BJ (cell line): ENCODE results near the gene CTSZ. TPM values are rescaled to one million over a fixed set of nuclear protein-coding genes. Genes with fewer than 3 reads are reported as not detected.
"Not testable (repeated sequence)": the region's sequence is repeated elsewhere in the genome, so short reads cannot be mapped to it uniquely, and the experiment has no call there.

Experiments used
- CTCF ChIA-PET: fragments of 350-600 bp; formaldehyde crosslinking; extraction: SDS; loops from one replicate; lab custom pipeline; 2021; ENCODE audit warnings: antibody characterized with exemption, inconsistent platforms; lab: Yijun Ruan, JAX
- POLR2A ChIA-PET: fragments of 300-600 bp; sonication (Branson Sonifier 250); formaldehyde crosslinking; extraction: SDS; loops from one replicate; lab custom pipeline; 2021; ENCODE audit warnings: antibody characterized with exemption; lab: Charles Lee
- DNase-seq: peaks from one replicate; pipeline ENCODE4 v3.0.0-alpha.2; 2011; ENCODE audit warnings: low read depth
- H3K27me3 ChIP-seq: 2 replicates; pipeline ENCODE4 v1.6.0; 2011; ENCODE audit warnings: low read length; ENCODE audit not compliant: control insufficient read depth, insufficient read depth
- H3K36me3 ChIP-seq: 2 replicates; pipeline ENCODE4 v1.5.1; 2011; ENCODE audit warnings: low read length; ENCODE audit not compliant: control insufficient read depth, insufficient read depth
- H3K4me3 ChIP-seq: 2 replicates; pipeline ENCODE4 v1.5.1; 2011; ENCODE audit warnings: low read depth, mild to moderate bottlenecking, control low read depth, low read length
- CTCF ChIP-seq: IDR thresholded peaks from 2 replicates; pipeline ENCODE4 v1.5.1; 2011; ENCODE audit warnings: low read depth, mild to moderate bottlenecking, control low read depth, inconsistent platforms, low read length, moderate library complexity; ENCODE audit not compliant: insufficient read depth
- polyA plus RNA-seq: library from polyadenylated mRNA; depleted of rRNA; stranded (reverse); fragments of >200 nt; gene quantifications from 2 replicates; pipeline ENCODE4 v1.2.3, GENCODE V29; 2011

CTSZ gene
- polyA plus RNA-seq, 1 experiment = 288 TPM

GRCh38 chr20:58984691-58985090 lies 22.4 kb downstream of the CTSZ start:
- no peak for DNase-seq
- no peak overlapping the region for H3K4me3 ChIP-seq
- no peak for TF ChIP-seq CTCF
- POLR2A ChIA-PET = no interaction called here
- no peaks in the 10 kb centered on the region for H3K27me3 ChIP-seq
- H3K36me3 ChIP-seq = peaks cover 25% of the 10 kb centered on the region
- CTCF ChIA-PET = interaction anchor here (1.1 kb wide), 2 partner anchors 9 to 26 kb away, joined by 3 read pairs; no protein-coding TSS in a partner anchor

- H3K4me3 ChIP-seq, POLR2A ChIA-PET, DNase-seq, H3K27me3 ChIP-seq, CTCF ChIA-PET: not testable (repeated sequence)
- peaks cover 12% of the 10 kb centered on the region for H3K36me3 ChIP-seq
These were observed 24.0 kb downstream of the CTSZ start for GRCh38 chr20:58983115-58983468.

GRCh38 chr20:58982406-58983114 lies 24.5 kb downstream of the CTSZ start:
- peaks cover 9% of the 10 kb centered on the region for H3K36me3 ChIP-seq
- H3K4me3 ChIP-seq = no peak overlapping the region
- no peaks in the 10 kb centered on the region for H3K27me3 ChIP-seq
- CTCF ChIA-PET = interaction anchor here (0.6 to 1.1 kb wide), 2 partner anchors 105 to 112 kb away, joined by 3 to 6 read pairs; no protein-coding TSS in a partner anchor
- POLR2A ChIA-PET = no interaction called here
- DNase-seq = no peak
- TF ChIP-seq CTCF = no peak

GRCh38 chr20:58981628-58982364 lies 25.3 kb downstream of the CTSZ start:
- no peak for TF ChIP-seq CTCF
- Histone ChIP-seq H3K4me3 (peak overlapping the region; percentile 70), H3K27me3 (no peaks in the 10 kb centered on the region), H3K36me3 (peaks cover 3% of the 10 kb centered on the region; the same call in 1 of the 2 replicates)
- POLR2A ChIA-PET = no interaction called here
- CTCF ChIA-PET = interaction anchor here (0.6 to 1.1 kb wide), 2 partner anchors 106 to 112 kb away, joined by 3 to 6 read pairs; no protein-coding TSS in a partner anchor
- no peak for DNase-seq

GRCh38 chr20:58980711-58981627 lies 26.1 kb downstream of the CTSZ start, which contains the start of gene NELFCD:
NELFCD (plus strand) TSS chr20:58981256; CDS start chr20:58981310, 54 bp downstream.
- no peak for TF ChIP-seq CTCF
- peak; percentile 15 for DNase-seq
- POLR2A ChIA-PET = no interaction called here
- Histone ChIP-seq H3K4me3 (peak within 1 kb of the TSS; percentile 70), H3K27me3 (no peaks in the 10 kb centered on the region), H3K36me3 (0 out of 2 replicates have a peak, but pooled peaks cover 2% of the 10 kb centered on the region)
- CTCF ChIA-PET = interaction anchor here (1.1 kb wide), 1 partner anchor 111 kb away, joined by 6 read pairs; no protein-coding TSS in a partner anchor
